HG03354 (cell line): Measurements from ENCODE around the gene SUPT4H1.

ENCODE experiments used
- ATAC-seq: cut with Tn5 transposase; IDR thresholded peaks from one replicate; pipeline ENCODE4 v1.9.1; 2021; ENCODE audit warnings: mild to moderate bottlenecking; ENCODE audit not compliant: unreplicated experiment, poor library complexity, severe bottlenecking

The SUPT4H1 gene

GRCh38 chr17:58321571-58322525, 30.2 kb downstream of the SUPT4H1 start:
- no peak for ATAC-seq

GRCh38 chr17:58320570-58321323, 31.3 kb downstream of the SUPT4H1 start:
- no peak for ATAC-seq

GRCh38 chr17:58320163-58320558, 31.8 kb downstream of the SUPT4H1 start:
- ATAC-seq, result no peak

GRCh38 chr17:58319173-58320162, 32.5 kb downstream of the SUPT4H1 start:
- no peak for ATAC-seq

GRCh38 chr17:58318627-58319172, 33.3 kb downstream of the SUPT4H1 start:
- ATAC-seq, result no peak

GRCh38 chr17:58318065-58318481, 33.9 kb downstream of the SUPT4H1 start:
- ATAC-seq, result no peak

- ATAC-seq, result no peak
Observed at GRCh38 chr17:58317421-58318064, 34.5 kb downstream of the SUPT4H1 start.

GRCh38 chr17:58316260-58316960, 35.6 kb downstream of the SUPT4H1 start:
- ATAC-seq, result no peak

GRCh38 chr17:58315750-58316149, 36.3 kb downstream of the SUPT4H1 start:
- no peak for ATAC-seq

- no peak for ATAC-seq
Observed at GRCh38 chr17:58315281-58315711, 36.7 kb downstream of the SUPT4H1 start.

GRCh38 chr17:58314706-58315015, 37.3 kb downstream of the SUPT4H1 start:
- no peak for ATAC-seq

- ATAC-seq, result no peak
Observed at GRCh38 chr17:58313815-58314705, 37.9 kb downstream of the SUPT4H1 start.

- ATAC-seq, result no peak
Observed at GRCh38 chr17:58312829-58313228, 39.2 kb downstream of the SUPT4H1 start.

- ATAC-seq, result no peak
Observed at GRCh38 chr17:58312021-58312630, 39.9 kb downstream of the SUPT4H1 start.

- ATAC-seq, result no peak
Observed at GRCh38 chr17:58311429-58311894, 40.5 kb downstream of the SUPT4H1 start.

GRCh38 chr17:58310511-58311428, 41.2 kb downstream of the SUPT4H1 start:
- ATAC-seq, result no peak
